ENCODE results near the gene FRMPD2. TPM values are rescaled to one million over a fixed set of nuclear protein-coding genes. Genes with fewer than 3 reads are reported as not detected.
A peak's percentile ranks its signal among the peaks of the same experiment; 100 is the strongest.
"Not testable (repeated sequence)": the region's sequence is repeated elsewhere in the genome, so short reads cannot be mapped to it uniquely, and the experiment has no call there.

Gene FRMPD2
- total and polyA plus RNA-seq, 11 donors = 0.20 to 0.66 TPM; not detected in 9

- no peaks in the 10 kb centered on the region for H3K27me3 ChIP-seq
- no peaks in the 10 kb centered on the region for H3K36me3 ChIP-seq
- H3K9me3 ChIP-seq = no peaks in the 10 kb centered on the region
- H3K4me3 ChIP-seq = no peak overlapping the region
- intact Hi-C loops (cut with DNase I) = no loop called here
- WGBS, 4 donors = 10 to 23% (median 13%) methylated on average over 2 of the region's 2 CpGs
- DNase-seq (no peak), ATAC-seq (peak; percentile 61 to 77 (median 76))
- H3K4me1 ChIP-seq = peaks cover 0 to 38% (median 6%) of the 10 kb centered on the region in 12 donors
- peak overlapping the region in 10 of 12 donors; percentile 3 to 63 (median 50) for H3K27ac ChIP-seq
- TF ChIP-seq POLR2A (IDR thresholded peaks at IDR 0.05) (no peak), CTCF (IDR thresholded peaks at IDR 0.05) (no peak)
These were observed 26.0 kb downstream of the FRMPD2 start for GRCh38 chr10:48248462-48248861.

GRCh38 chr10:48247680-48248079 is 26.8 kb downstream of the FRMPD2 start:
- Histone ChIP-seq H3K9me3 (no peaks in the 10 kb centered on the region), H3K27ac (peak overlapping the region in 8 of 12 donors; percentile 3 to 63 (median 46)), H3K36me3 (no peaks in the 10 kb centered on the region), H3K4me3 (no peak overlapping the region), H3K27me3 (no peaks in the 10 kb centered on the region), H3K4me1 (peaks cover 0 to 38% (median 6%) of the 10 kb centered on the region in 12 donors)
- WGBS, 4 donors = 56 to 80% (median 65%) methylated on average over 2 of the region's 2 CpGs
- DNase-seq (no peak), ATAC-seq (peak in 2 of 4 donors; percentile 31 to 65)
- TF ChIP-seq POLR2A (IDR thresholded peaks at IDR 0.05) (no peak), CTCF (IDR thresholded peaks at IDR 0.05) (no peak)
- intact Hi-C loops (cut with DNase I) = no loop called here

- DNase-seq (no peak), ATAC-seq (no peak)
- Histone ChIP-seq H3K4me1 (peaks cover 0 to 31% (median 6%) of the 10 kb centered on the region in 12 donors), H3K27me3 (no peaks in the 10 kb centered on the region), H3K9me3 (no peaks in the 10 kb centered on the region), H3K27ac (no peak overlapping the region), H3K36me3 (no peaks in the 10 kb centered on the region), H3K4me3 (no peak overlapping the region)
- intact Hi-C loops (cut with DNase I) = no loop called here
- 67 to 100% (median 71%) methylated on average over 1 of the region's 1 CpG for WGBS, 4 donors
- TF ChIP-seq CTCF (IDR thresholded peaks at IDR 0.05) (no peak), POLR2A (IDR thresholded peaks at IDR 0.05) (no peak)
These were observed 28.0 kb downstream of the FRMPD2 start for GRCh38 chr10:48246501-48246900.

- WGBS, 4 donors = 76 to 89% (median 83%) methylated on average over 3 of the region's 3 CpGs
- Histone ChIP-seq H3K27ac (no peak overlapping the region), H3K27me3 (no peaks in the 10 kb centered on the region), H3K4me1 (peaks cover 0 to 29% (median 6%) of the 10 kb centered on the region in 12 donors), H3K9me3 (no peaks in the 10 kb centered on the region), H3K36me3 (no peaks in the 10 kb centered on the region), H3K4me3 (no peak overlapping the region)
- TF ChIP-seq CTCF (IDR thresholded peaks at IDR 0.05) (no peak), POLR2A (IDR thresholded peaks at IDR 0.05) (no peak)
- ATAC-seq = no peak
- intact Hi-C loops (cut with DNase I) = no loop called here
- no peak for DNase-seq
These were observed 28.5 kb downstream of the FRMPD2 start for GRCh38 chr10:48245977-48246376.

GRCh38 chr10:48243921-48244320 is 30.6 kb downstream of the FRMPD2 start:
- H3K36me3 ChIP-seq; intact Hi-C loops (cut with DNase I); H3K27me3 ChIP-seq; H3K27ac ChIP-seq; H3K4me3 ChIP-seq; H3K9me3 ChIP-seq; ATAC-seq; DNase-seq: not testable (repeated sequence)
- peaks cover 0 to 18% (median 3%) of the 10 kb centered on the region in 12 donors for H3K4me1 ChIP-seq
- WGBS, 4 donors = 86 to 96% (median 91%) methylated on average over 5 of the region's 5 CpGs

Measured in heart left ventricle (tissue), 16 donors.